Kasumi-1 (cell line): Measurements from ENCODE around the gene CADM1.

Experiments used
- DNase-seq, 2 experiments: peaks; one replicate each; lab custom pipeline; 2025; lab: John Stamatoyannopoulos, UW

CADM1 gene

DNA sequence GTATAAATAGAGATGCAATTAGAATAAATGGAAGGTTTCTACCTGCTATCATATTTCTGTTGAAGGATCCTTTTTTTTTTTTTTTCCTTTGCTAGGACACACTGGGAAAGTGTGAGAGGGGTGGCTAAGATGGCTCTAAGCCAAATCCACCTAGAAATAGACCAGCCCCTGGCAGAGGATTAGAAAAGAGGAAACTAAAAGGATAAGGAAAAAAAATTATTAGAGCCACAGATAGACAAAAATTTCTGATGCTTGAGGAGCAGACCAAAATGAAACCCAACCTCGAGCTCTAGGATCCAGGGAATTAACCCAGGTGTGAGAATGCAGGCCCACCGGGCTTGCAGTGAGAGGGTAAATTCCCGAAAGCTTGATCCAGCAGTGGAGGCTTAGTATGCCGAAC, 262.3 kb downstream of the CADM1 start:
- DNase-seq = no peak

- no peak for DNase-seq
These were observed 265.4 kb downstream of the CADM1 start for GRCh38 chr11:115238791-115239190.

DNA sequence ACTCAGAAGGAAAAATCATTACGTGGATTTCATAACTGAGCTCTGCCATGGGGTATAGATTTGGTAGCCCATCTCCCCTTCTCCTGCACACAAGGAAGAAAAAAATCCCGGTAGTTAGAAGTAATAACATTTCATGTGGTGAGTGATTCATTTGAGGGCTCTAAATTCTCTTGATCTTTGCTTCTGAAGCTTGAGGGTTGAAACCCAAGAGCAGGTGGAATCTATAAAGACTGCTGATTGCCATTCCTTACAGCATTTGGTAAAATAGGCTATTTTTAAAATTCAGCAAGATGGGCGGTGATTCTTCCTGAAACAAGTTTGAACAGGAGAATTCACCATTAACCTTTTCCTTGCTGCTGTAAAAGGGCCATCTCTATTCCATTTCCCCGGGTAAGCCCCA, 266.1 kb downstream of the CADM1 start:
- no peak for DNase-seq

DNA sequence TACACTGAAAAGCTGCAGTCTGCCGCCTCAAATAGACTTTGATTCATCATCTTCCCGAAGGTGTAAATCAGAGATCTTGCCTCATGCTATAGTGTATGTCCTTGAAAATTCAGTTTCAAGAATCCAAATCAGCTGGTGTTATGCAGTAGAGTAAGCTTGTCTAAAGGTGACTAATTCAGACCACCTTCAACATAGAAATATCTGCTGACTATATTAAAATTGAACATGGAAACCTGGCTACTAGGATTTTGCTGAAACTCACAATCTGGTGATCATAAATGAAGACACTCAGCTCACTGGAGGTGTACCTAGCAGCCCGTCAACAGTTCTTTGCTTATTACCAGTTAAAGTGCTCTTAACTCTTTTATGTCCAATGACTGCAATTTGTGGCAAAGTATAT, 266.6 kb downstream of the CADM1 start:
- DNase-seq = no peak

GRCh38 chr11:115234794-115235193, 269.4 kb downstream of the CADM1 start:
- no peak for DNase-seq

DNA sequence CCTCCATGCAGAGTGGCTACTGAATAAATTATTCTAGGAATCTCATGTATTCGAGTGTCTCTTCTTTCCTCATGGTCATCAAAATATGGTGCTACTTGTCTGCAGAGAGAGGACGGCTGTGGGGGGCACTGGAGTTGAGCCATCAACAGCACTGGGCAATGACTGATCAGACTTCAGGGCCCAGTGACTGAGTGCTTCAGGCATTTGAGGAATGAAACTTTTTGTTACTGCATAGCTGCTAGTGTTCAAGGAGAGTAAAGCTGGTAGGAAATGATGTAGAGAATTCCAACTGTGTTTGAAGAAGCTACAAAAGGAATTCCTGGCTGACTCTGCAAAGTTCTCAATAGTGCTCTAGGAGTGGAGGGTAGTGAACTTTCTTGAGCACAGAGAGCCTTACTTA, 277.7 kb downstream of the CADM1 start:
- no peak for DNase-seq

DNA sequence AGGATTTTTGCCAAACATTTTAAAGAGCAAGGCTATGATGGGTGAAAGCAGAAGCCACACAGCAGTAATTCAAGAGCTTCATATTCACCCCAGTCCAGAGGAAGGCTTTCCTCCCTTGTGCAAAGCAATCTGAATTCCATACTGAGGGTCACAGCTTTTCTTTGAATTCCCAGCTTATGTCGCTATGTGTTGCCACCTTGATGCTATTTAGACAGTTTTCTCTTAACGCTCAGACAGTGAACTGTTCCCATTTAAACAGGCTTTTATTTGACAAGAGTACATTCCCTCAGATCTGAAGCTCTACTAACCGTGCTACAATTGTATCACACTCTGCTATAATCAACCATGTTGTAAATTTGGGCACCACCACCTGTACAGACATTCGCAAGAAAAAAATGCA, 279.7 kb downstream of the CADM1 start:
- DNase-seq = no peak

- no peak for DNase-seq
These were observed 281.2 kb downstream of the CADM1 start for GRCh38 chr11:115222863-115223530.

DNA sequence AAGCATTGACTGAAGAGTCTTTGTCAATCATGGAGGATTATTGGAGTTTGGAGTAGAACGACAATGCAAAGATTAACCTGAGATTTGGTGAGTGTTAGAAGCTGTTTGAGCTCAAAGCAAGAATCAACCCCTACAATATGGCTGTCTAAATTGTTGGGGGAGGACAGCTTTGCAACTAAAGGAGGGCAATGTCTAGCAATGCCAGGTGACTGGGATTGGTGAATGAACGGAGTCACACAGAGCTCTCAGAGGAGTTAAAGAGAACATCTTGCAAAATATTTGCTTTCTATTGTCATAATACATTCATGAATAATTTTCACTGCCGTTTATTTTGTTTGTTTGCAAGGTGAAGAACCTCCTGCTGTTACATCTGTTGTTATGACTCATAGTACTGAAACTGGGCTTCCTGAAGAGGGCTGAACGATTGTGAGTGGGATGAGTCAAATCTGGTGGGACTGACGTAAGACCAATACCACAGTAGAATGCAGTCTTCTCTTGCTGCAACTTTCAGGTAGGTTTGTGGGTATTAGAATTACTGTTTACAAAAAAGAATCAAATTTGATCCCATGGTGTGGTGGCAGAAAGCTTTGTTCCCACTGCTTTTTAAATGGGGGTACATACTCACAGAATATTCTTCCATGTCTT, 281.9 kb downstream of the CADM1 start:
- DNase-seq = no peak

DNA sequence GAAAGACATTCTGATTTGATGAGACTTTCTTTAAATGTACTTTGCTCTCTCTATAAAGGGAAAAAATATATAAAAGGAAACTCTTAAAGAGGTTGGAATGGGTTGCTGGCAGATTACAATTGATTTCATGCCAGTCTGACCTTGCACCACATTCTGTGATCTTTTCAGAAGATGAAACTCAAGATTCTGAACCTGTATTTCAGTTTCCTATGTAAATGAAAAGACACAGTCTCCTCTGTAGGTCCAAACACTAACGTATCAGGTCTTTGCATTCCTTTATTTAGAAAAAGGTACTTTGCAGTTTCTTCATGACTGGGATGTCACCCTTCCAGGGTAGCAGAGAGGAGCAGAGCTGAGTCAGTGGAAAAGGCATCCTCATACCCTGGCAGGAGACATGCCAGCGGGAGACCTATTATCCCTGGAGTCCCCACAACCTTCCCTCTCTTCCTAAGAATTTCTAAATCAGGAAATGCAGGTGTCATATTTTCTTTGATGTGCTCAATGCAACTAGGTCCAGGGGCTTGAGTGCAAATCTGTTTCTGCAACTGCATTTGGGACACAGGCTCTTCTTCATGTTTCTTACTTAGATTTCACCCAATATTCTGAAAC, 282.6 kb downstream of the CADM1 start:
- no peak for DNase-seq

DNA sequence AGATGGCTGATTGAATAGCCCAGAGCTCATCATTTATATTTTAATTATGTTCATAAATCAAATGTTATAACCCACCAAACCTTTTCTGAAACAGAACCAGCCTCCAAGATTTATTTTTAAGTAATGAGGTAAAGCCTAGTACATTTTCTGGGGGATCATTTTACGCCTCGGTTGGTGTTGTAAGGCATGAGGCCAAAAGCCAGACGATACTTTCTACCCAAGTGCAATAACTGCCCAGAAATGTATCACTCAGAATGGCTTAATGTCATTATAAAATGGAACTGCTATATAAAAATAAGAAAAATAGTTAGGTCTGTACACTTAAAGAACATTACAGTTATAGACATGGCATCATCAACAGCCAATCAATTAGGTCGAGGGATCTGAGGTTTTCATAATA, 283.3 kb downstream of the CADM1 start:
- no peak for DNase-seq

GRCh38 chr11:115220423-115220822, 283.8 kb downstream of the CADM1 start:
- no peak for DNase-seq

DNA sequence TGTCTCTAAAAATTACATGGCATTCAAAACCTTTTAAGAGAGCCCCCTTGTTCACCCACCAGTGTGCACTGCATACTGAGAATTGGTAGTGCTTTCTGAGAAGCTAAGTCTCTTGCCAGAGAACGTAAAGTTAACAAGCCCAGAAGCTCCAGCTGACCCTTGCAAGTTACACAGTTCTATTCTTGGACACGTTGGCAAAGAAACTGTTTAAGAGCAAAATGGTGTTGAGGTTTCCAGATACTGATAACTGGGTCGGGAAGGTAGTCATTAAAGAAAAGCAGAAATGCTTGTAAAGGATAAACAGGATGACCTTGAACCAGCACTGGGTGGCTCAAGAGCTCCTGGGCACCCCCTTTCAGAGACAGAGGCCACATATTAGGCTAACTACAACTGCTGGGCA, 284.8 kb downstream of the CADM1 start:
- DNase-seq = no peak

GRCh38 chr11:115217726-115218311, 286.4 kb downstream of the CADM1 start:
- no peak for DNase-seq

DNA sequence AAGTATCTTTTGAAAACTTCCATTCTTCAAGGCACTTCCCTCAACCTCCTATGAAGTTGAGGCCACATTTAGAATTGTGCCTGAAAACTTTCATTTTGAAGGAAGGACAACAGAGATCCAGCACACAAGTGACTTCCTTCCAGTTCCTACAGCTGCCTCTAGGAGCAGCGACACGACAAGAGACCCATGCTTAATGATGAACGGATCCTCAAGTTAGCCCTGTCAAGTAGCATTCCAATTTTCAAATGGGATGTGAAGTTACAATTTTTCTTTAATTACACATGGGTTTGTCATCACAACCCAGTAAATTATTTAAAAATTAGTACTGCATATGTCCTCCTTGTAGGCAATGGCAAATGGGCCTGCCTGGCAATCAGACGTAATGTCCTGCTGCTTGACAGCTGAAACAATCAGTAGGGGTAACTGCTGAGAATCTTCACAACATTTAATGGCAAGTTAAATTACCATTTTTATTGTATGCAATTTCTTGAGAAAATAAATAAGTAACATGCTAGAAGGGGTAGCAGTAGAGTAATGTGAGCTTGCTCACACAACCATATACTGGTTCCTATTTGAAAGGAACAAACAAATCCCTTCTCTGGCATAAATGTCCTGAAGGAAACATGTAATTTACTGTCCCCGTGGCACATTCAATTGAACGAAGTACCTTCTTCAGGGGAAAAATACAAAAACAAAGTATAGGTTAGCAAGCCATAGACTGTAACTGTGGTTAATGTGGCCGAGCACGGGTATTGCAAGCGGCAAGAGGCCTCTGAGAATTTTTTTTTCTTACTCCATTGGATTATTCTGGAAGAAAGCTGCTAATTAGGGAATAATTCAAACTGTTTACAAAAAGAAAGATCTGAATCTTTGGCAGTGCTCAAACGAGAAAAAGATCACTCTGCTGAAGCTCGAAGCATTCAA, 288.3 kb downstream of the CADM1 start:
- no peak for DNase-seq

- no peak for DNase-seq
These were observed 289.5 kb downstream of the CADM1 start for GRCh38 chr11:115214644-115215234.

DNA sequence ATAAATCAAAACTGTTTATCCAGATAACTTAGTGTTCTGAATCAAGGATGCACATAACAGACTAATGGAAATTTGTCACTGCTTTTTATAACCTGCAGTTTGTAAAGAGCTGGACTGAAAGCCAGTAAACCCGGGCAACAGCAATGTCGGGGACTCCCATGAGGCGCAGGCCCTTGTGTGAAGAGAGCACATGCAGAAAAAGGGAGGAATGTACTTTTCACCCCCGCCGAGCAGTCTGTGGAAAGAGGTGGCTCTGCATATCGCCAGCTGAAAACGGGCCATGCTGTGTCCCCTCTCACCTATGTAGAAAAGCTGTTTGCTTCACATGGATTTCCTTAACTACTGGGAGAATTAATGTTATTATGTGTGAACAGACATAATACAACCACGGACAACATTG, 291.2 kb downstream of the CADM1 start:
- DNase-seq = no peak

DNA sequence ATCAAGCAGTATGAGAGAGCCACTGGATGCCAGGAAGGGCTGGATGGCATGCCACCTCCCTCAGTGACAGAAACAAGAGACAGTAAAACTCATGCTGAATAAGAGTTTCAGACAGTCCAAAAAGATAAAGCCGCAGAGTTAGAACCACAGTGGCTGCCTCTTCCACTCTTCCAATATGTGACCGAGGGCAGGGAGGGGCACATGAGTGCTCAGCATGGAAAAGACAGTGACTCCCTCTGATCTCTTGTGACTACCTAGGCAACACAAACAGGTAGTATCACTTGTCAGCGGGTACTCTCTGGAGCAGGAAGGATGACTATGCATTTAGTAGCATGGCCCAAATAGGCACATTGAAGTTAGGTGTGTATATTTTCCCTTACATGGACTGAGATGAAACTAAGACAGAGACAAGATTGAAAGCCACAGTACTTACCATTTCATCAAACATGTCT, 295.4 kb downstream of the CADM1 start:
- no peak for DNase-seq

- no peak for DNase-seq
These were observed 296.3 kb downstream of the CADM1 start for GRCh38 chr11:115207916-115208315.

GRCh38 chr11:115207166-115207591, 297.0 kb downstream of the CADM1 start:
- no peak for DNase-seq

DNA sequence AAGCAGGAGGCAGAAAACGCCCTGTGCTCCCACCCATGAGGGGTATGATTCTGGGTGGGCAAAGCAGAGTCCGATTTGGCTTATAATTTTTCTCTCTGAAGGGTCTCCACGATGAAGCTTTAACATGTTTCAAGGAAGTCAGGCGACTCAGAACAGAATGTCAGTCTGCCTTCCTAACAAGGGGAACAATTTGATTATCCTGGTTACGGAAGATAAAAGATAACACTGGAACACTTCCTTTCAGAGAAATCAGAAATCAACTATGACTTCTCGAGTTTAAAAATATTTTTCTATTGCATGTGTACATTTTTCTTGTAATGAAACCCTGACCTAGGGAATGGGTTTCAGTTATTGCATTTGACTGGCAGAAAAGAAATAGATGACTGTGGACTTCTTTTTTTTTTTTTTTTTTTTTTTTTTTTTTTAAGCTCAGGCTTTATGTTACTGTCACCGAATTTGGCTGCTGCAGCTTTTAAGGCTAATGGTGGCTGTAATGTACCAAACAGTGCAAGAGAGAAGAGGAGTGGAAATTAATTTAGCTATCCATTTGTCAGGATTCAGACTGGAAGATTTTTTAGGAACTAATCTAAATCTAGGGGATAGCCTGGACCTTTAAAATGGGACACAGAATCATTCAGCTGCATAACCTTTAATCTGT, 297.7 kb downstream of the CADM1 start:
- DNase-seq = no peak
